ENCODE measurements around the gene CITED4.

- TF ChIP-seq CTCF (IDR thresholded peaks at IDR 0.05) (no peak), POLR2A (IDR thresholded peaks at IDR 0.05) (no peak), EP300 (IDR thresholded peaks at IDR 0.05; ENCODE audit: low read depth) (no peak)
Measured at GRCh38 chr1:40815420-40815819, 46.7 kb downstream of the CITED4 start.

Data from transverse colon (tissue), 3 donors.